ENCODE data around the gene LDB1.

LDB1 gene

DNA sequence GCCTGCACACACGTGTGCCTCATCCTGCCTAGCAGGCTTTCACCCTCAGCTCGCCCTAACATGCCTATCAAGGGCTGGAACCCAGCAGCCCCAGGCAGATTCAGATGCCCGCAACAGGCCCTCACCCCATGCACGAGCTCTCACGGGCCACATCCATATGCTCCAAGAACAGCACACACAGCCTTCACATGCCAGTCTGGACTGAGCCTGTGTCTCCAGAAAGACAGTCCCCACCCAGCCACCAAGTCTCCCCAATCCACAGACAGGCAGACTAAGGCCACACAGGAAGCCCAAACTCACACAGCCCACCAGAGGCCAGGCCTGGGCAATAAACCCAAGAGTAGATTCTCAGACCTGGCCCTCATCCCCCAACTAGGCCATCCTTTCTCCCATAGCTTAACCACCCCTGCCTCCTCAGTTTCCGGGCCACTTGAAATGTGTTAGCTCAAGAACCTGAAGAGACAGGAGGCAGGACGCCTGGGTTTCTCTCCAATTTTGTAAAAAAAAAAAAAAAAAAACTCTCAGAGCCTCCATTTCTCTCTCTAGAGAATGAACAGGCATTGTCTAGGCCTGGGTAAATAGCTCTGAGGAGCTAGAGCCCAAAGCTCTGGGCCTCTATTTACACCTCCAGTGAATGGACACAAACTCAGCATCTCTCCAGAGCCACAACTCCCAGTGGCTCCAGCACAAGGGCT is 6.8 kb downstream of the LDB1 start:
- no peak for DNase-seq (ENCODE audit: low read depth, low spot score)

DNA sequence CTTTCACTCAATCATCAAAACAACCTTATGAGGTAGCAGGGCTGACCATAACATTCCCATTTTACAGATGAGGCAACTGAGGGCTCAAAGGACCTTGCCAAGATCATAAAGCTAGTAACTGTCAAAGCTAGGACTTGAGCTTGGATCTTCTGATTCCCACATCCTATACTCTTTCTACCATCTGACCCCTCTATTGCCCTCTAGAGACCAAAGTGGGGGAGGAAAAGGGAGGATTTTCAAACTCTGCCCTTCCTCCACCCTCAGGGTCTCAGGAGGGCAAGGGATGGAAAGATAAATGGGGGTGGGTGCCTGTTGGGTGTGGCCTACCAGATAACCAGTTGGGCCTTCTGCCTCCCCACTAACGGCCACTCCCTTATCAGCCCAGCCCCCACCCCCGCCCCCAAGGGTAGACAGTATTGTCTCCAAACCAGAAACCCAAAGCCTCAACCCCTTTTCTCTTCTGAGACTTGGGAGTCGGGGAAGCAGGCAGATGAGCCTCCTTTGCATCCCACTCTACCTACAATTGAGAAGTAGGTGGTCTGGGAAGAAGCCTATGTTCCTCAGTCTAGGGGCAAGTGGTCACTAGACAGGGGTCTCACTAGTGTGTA is 7.9 kb downstream of the LDB1 start:
- no peak for DNase-seq (ENCODE audit: low read depth, low spot score)

- no peak for DNase-seq (ENCODE audit: low read depth, low spot score)
Observed at GRCh38 chr10:102111276-102111675, 8.9 kb downstream of the LDB1 start.

DNA sequence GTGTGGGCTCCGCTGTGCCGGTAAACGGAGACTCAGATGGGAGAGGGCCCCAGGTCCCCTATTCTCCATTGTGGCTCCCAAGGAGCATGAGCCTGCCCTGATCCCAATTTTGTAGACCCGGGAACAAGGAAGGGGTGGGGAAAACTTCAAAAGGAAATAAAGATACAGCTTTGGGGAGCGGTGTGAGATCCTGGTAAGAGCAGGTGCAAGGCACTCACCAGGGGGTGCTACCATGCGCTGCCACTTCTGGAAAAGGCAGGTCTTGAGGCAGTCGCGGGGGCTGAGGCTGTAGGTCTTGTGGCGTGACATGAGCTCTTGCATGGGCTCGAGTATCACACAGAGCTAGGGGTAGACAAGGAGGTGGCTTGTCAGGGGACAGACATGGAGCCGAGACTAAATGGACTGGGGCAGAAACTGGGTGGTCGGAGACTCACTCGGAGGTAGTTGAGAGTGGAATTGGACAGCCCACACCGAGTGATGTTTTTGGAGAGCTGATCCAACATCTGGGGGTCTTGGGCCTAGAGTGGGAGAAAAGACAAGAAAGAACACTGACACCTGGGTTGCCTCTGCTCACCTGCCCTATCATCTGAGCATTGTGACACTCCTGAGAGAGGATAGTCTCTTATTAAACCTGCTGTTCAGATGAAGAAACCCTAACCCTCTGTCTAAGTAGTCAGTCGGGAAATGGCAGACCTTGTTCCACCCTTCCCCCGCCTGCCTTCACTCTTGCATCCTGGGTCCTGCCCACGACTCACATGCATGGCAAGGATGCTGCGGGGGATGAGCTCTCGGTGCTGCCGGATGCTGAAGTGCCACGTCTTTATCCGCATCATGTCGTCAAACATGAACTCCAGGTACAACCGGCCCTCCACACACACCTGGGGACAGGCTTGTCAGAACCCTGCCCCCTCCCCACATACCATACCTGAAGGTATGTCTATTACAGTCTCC is 10.7 kb downstream of the LDB1 start:
- no peak for DNase-seq (ENCODE audit: low read depth, low spot score)

DNA sequence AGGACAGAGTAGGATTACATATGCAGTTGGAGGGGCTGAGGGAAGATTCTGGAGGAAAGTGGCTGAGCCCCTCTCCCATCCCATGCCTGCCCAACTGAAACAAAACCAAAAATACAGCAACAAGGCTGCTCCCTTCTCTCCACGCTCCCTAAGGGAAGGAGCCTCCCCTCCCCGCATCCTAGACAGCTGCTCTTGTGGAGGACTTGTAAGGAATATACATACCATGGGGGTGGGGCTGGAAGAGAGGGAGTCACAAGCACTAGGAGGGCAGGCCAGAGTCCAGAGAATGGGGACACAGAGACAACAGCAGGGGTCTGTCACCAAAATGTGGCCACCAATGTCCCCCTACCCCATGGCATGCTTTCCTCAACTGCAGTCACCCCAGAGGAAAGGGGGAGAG is 13.2 kb downstream of the LDB1 start:
- no peak for DNase-seq (ENCODE audit: low read depth, low spot score)

- no peak for DNase-seq (ENCODE audit: low read depth, low spot score)
Observed at GRCh38 chr10:102102421-102102820, 17.7 kb downstream of the LDB1 start.

DNA sequence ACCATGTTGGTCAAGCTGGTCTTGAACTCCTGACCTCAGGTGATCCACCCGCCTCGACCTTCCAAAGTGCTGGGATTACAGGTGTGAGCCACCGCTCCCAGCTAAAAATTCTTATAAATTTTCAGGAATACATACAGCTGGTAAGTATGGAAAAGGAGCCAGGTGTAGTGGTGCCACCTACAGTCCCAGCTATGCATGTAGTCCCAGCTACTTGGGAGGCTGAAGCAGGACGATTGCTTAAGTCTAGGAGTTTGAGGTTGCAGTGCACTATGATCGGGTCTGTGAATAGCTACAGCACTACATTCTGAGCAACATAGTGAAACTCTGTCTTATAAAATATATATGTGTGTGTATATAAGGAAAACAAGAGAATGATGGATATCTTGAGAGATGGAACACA is 19.0 kb downstream of the LDB1 start:
- no peak for DNase-seq (ENCODE audit: low read depth, low spot score)

- DNase-seq (ENCODE audit: low read depth, low spot score) = no peak
Observed at GRCh38 chr10:102096449-102096848, 23.7 kb downstream of the LDB1 start.

DNA sequence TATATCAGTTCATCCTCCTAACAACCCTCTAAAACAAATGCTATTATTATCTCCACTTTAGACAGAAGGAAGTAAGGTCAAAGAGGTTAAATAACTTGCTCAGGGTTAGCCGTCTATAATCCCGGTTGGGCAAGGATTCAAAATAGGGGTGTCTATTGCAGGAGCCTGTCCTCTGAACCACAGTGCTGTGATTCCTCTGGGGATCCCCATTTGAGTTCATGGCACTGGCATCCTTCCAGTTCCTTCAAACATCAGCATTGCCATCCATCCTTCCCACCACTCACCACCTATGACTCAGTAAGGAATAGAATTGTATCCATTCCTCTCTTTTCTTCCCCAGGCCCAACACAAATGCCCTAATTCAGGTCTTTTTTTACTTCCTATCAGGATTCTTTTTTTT is 29.4 kb downstream of the LDB1 start:
- no peak for DNase-seq (ENCODE audit: low read depth, low spot score)

GRCh38 chr10:102086196-102086595 is 34.0 kb downstream of the LDB1 start:
- DNase-seq (ENCODE audit: low read depth, low spot score) = no peak

DNA sequence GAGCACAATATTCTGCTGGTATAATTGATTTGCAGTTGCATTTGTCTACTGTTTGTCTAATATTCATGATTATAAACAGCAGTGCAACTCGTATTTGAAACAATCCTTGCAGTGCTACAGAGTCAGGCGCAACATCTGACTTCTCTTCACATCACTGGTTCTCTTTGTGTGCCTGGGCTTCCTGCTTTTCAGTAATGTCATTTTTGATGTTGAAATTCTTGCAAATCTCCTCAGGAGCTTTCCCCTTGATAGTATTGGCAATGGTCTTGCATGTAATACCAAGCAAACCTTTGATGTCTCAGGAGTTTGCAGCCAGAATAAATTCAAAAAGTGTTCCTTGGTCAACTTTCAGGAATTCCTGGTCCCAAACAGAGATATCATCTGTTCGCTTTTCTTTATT is 34.8 kb downstream of the LDB1 start:
- no peak for DNase-seq (ENCODE audit: low read depth, low spot score)

DNA sequence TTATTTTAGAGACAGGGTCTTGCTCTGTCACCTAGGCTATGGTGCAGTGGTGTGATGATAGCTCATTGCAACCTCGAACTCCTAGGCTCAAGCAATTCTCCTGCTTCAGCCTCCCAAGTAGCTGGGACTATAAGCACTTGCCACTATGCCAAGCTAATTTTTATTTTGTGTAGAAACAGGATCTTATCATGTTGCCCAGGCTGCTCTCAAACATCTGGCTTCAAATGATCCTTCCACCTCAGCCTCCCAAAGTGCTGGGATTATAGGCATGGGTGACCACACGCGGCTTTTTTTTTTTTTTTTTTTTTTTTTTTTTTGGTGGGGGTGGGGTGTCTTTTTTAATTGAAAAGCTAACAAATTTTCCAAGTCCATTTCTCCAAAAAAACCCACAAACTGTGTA is 36.6 kb downstream of the LDB1 start:
- DNase-seq (ENCODE audit: low read depth, low spot score) = no peak

DNA sequence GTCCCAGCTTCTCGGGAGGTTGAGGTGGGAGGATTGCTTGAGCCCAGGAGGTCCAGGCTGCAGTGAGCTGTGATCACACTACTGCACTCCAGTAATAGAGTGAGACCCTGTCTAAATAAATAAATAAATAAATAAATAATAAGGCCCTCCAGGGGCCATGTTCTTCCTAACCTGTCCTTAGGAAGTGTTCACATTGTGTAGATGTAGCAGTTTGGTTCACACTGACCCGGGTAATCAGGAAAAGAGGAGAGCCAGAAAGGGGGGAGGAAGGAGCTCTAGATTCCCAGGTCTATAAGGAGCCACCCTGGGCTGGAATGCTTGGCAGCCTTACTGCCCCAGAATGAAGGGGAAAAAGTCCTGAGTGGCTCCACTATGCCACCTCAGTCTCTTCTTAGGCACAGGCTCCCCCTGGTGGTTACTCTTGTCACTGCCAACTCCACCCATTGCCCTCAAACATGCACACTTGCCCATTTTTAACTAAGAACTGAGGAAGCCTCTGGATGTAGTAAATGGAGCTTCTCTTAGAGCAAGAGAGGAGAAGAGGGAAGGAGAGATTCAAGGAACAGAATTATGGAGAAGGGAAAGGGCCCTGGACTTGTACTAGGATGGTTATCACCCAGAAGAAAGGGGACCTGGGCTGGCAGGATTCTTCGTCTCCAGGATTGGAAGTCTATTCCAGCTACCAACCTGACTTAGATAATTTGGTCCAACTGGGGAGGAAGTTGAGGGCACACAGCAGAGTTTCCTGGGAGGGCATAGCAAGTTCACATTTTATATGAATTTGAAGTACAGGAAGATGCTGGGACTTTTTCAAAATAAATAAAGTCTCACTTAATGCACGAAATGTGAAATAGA is 47.3 kb downstream of the LDB1 start:
- peak; percentile 62 for DNase-seq (ENCODE audit: low read depth, low spot score)

GRCh38 chr10:102069071-102069470 is 51.1 kb downstream of the LDB1 start:
- DNase-seq (ENCODE audit: low read depth, low spot score) = no peak

- DNase-seq (ENCODE audit: low read depth, low spot score) = no peak
Observed at GRCh38 chr10:102068216-102068615, 52.0 kb downstream of the LDB1 start.

GRCh38 chr10:102067091-102067916 is 52.9 kb downstream of the LDB1 start:
- no peak for DNase-seq (ENCODE audit: low read depth, low spot score)

DNA sequence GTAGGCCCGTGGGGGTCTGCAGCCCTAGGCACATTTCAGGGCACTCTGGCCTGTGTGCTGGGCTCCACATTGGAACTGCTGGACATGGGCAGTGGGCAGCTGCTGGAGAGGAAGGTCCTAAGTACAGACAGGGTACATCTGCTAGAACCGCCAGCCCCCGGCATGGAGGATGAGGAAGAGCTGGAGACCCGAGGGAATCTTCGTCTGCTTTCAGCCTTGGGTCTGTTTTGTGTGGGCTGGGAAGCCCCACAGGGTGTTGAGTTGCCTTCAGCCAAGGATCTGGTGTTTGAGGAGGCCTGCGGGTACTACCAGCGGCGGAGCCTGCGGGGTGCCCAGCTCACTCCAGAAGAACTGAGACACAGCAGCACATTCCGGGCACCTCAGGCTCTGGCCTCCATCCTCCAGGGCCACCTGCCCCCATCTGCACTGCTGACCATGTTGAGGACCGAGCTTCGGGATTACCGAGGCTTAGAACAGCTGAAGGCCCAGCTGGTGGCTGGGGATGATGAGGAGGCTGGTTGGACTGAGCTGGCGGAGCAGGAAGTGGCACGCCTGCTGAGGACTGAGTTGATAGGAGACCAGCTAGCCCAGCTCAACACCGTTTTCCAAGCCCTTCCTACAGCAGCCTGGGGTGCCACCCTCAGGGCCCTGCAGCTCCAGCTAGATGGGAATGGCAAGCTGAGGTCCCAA is 53.6 kb downstream of the LDB1 start:
- no peak for DNase-seq (ENCODE audit: low read depth, low spot score)

- DNase-seq (ENCODE audit: low read depth, low spot score) = no peak
Observed at GRCh38 chr10:102065561-102066398, 54.4 kb downstream of the LDB1 start.

GRCh38 chr10:102064868-102065560 is 55.2 kb downstream of the LDB1 start, which contains the start of gene HPS6:
TSS of gene HPS6 (plus strand) at chr10:102065349. CDS start at chr10:102065475, 126 bp downstream.
- peak; percentile 71 for DNase-seq (ENCODE audit: low read depth, low spot score)
